Measurements from ENCODE around the gene PRPF19. TPM values are rescaled to one million over a fixed set of nuclear protein-coding genes. Genes with fewer than 3 reads are reported as not detected.

Gene PRPF19
- total RNA-seq, 1 experiment from 2014 or later: 116 TPM

GRCh38 chr11:60842668-60843600 is 63.5 kb downstream of the PRPF19 start:
- ChIA-PET POLR2A (no interaction called here), CTCF (interaction anchor here (1.2 to 3.5 kb wide), 6 partner anchors 9 to 71 kb away, joined by 3 to 17 read pairs (median 6); partner anchors contain the start of gene TMEM109)
- H3K36me3 Mint-ChIP-seq: no peaks in the 10 kb centered on the region; the same call in 1 of the 2 replicates
- no peaks in the 10 kb centered on the region for H3K9me3 Mint-ChIP-seq
- H3K27ac Mint-ChIP-seq: peak overlapping the region; percentile 75
- peak overlapping the region; percentile 89 for H3K4me3 Mint-ChIP-seq
- peaks cover 33% of the 10 kb centered on the region for H3K4me1 Mint-ChIP-seq
- no peak for ATAC-seq
- peaks cover 2% of the 10 kb centered on the region; the same call in 1 of the 2 replicates for H3K27me3 Mint-ChIP-seq (ENCODE audit: low read depth)
- DNase-seq (ENCODE audit: low spot score): no peak
- TF ChIP-seq CBFB (CRISPR knock-in tag; IDR thresholded peaks at IDR 0.05; ENCODE audit: low read depth): no peak
- TF ChIP-seq ZBTB21 (CRISPR knock-in tag; IDR thresholded peaks at IDR 0.05; ENCODE audit: borderline replicate concordance): no peak
- TF ChIP-seq ZNF232 (CRISPR knock-in tag; IDR thresholded peaks at IDR 0.05): no peak
- TF ChIP-seq HMGA2 (CRISPR knock-in tag; IDR thresholded peaks at IDR 0.05): no peak
- TF ChIP-seq SP1 (CRISPR knock-in tag; conservative IDR thresholded peaks at IDR 0.05): no peak
- no peak for TF ChIP-seq AFF4 (CRISPR knock-in tag; IDR thresholded peaks at IDR 0.05; ENCODE audit: borderline replicate concordance)
- no peak for TF ChIP-seq SMAD3 (CRISPR knock-in tag; IDR thresholded peaks at IDR 0.05; ENCODE audit: borderline replicate concordance)
- no peak for TF ChIP-seq JUN (CRISPR knock-in tag; IDR thresholded peaks at IDR 0.05)
- TF ChIP-seq TP53 (CRISPR knock-in tag; IDR thresholded peaks at IDR 0.05): no peak
- no peak for TF ChIP-seq ZNF425 (CRISPR knock-in tag; conservative IDR thresholded peaks at IDR 0.05)
- TF ChIP-seq GRHL2 (CRISPR knock-in tag; IDR thresholded peaks at IDR 0.05; ENCODE audit: insufficient replicate concordance, severe bottlenecking): no peak
- TF ChIP-seq EMX1 (CRISPR knock-in tag; IDR thresholded peaks at IDR 0.05): no peak
- no peak for TF ChIP-seq ZNF219 (CRISPR knock-in tag; IDR thresholded peaks at IDR 0.05; ENCODE audit: borderline replicate concordance)
- TF ChIP-seq NFYB (CRISPR knock-in tag; conservative IDR thresholded peaks at IDR 0.05; ENCODE audit: low read depth): no peak
- TF ChIP-seq TCF7 (CRISPR knock-in tag; IDR thresholded peaks at IDR 0.05; ENCODE audit: low read depth): no peak

- Mint-ChIP-seq H3K4me1 (peaks cover 33% of the 10 kb centered on the region), H3K27me3 (ENCODE audit: low read depth) (peaks cover 2% of the 10 kb centered on the region; the same call in 1 of the 2 replicates), H3K36me3 (no peaks in the 10 kb centered on the region), H3K9me3 (no peaks in the 10 kb centered on the region), H3K4me3 (peak within 1 kb of the TSS; percentile 89), H3K27ac (peak within 1 kb of the TSS; percentile 99)
- ATAC-seq (peak; percentile 86), DNase-seq (ENCODE audit: low spot score) (peak; percentile 97)
- CTCF ChIA-PET: interaction anchor here (1.2 to 3.5 kb wide), 6 partner anchors 10 to 72 kb away, joined by 3 to 17 read pairs (median 6); partner anchors contain the start of gene TMEM109
- POLR2A ChIA-PET: no interaction called here
- TF ChIP-seq HMGXB4 (CRISPR knock-in tag; IDR thresholded peaks at IDR 0.05) (no peak), CREM (CRISPR knock-in tag; IDR thresholded peaks at IDR 0.05) (peak; percentile 100), GABPB1 (CRISPR knock-in tag; IDR thresholded peaks at IDR 0.05) (peak; percentile 80), E2F1 (CRISPR knock-in tag; IDR thresholded peaks at IDR 0.05) (peak; percentile 75; the same call in 1 of the 2 replicates), NFATC4 (CRISPR knock-in tag; IDR thresholded peaks at IDR 0.05) (no peak), IRF2 (CRISPR knock-in tag; IDR thresholded peaks at IDR 0.05; ENCODE audit: borderline replicate concordance, low read depth) (no peak), SP1 (CRISPR knock-in tag; conservative IDR thresholded peaks at IDR 0.05) (peak; percentile 97), ZNF512 (CRISPR knock-in tag; IDR thresholded peaks at IDR 0.05; ENCODE audit: borderline replicate concordance) (no peak)
Observed at GRCh38 chr11:60841797-60842667, 64.4 kb downstream of the PRPF19 start, which contains the start of gene CCDC86. Gene CCDC86 (plus strand): TSS chr11:60842113. CDS start chr11:60842125, 12 bp downstream.
